ENCODE measurements around the gene AWAT2. TPM values are rescaled to one million over a fixed set of nuclear protein-coding genes. Genes with fewer than 3 reads are reported as not detected.

Gene AWAT2
- not detected for polyA plus RNA-seq (ENCODE audit: insufficient read length)
- long read RNA-seq, donor 1 = 0 reads
- long read RNA-seq, donor 2 = 0 reads
- long read RNA-seq, donor 3 = 0 reads
- long read RNA-seq, donor 4 = 0 reads
- long read RNA-seq, donor 5 = 0 reads
- long read RNA-seq, donor 6 = 0 reads
- long read RNA-seq, donor 7 = 0 reads
- long read RNA-seq, donor 8 = 0 reads

- DNase-seq = no peak
Measured at GRCh38 chrX:70049925-70050324, at the start of gene AWAT2. TSS of gene AWAT2 (minus strand) at chrX:70049938. CDS start at chrX:70049932, 6 bp downstream.

- no peak for DNase-seq
Measured at GRCh38 chrX:70096052-70096451, 46.3 kb upstream of the AWAT2 start.

GRCh38 chrX:70092247-70092646 lies 42.5 kb upstream of the AWAT2 start:
- no peak for DNase-seq

DNA sequence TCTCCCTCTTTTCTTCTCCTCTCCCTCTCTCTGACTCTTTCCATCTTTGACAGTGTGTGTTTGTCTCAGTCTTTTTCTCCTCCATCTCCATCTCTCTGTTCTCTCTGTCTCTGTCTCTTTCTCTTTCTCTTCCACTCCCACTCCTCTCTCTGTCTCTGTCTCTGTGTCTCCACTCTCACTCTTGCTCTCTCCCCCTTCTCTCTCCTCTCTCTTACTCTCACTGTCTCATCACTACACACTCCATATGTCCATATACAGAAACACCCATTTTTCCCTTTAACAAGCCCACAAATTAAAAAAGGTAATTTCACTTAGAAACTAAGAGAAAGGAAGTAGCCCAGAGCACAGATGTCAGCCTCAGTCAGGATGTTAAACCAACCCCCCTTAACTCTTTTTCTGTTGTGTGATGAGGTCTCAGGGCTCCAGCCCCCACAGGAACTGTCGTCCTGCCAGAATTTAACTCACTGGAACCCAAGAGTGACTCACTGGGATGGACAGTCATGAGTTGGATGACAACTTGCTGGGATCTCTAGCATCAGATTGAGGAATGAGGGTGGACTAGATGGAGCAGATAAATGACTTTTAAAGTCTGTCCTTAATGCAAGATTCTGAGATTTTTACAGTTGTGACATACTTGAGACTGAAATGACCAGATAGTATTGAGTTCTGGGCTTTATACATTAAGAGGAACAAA lies 40.0 kb upstream of the AWAT2 start:
- DNase-seq = no peak

GRCh38 chrX:70088751-70089150 lies 39.0 kb upstream of the AWAT2 start:
- DNase-seq = no peak

GRCh38 chrX:70087857-70088630 lies 38.3 kb upstream of the AWAT2 start:
- no peak for DNase-seq

DNA sequence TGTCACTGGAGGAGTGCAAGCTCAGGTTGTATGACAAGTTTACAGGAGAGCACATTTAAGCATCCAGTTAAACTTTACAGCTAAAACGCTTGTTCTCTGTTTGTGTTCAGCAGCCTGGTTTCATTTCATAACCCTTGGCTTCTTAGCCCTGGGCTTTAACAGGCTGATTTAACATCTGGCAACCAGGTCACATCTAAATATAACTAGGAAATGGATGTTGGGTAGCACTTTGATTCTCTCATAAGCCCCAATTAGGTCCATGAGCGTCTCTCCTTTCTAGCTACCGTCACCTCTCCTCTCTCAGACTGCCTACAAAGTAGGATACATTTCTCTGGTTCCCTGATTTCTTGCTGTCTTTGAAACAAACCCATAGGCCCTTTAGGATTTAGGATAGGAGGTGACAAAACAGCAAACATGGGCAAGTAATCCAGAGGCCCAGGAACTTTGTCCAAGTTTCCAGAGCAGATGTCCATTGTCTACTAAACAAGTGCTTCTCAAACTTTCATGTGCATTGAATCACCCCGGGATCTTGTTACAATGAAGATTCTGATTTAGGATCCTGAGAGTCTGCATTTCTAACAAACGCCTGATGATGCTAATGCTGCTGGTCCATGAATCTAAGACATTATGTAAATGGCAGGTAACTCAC lies 35.0 kb upstream of the AWAT2 start:
- DNase-seq = no peak

- no peak for DNase-seq
Measured at GRCh38 chrX:70082723-70083122, 33.0 kb upstream of the AWAT2 start.

- DNase-seq = no peak
Measured at GRCh38 chrX:70079870-70080269, 30.1 kb upstream of the AWAT2 start.

GRCh38 chrX:70079297-70079696 lies 29.6 kb upstream of the AWAT2 start:
- DNase-seq = no peak

DNA sequence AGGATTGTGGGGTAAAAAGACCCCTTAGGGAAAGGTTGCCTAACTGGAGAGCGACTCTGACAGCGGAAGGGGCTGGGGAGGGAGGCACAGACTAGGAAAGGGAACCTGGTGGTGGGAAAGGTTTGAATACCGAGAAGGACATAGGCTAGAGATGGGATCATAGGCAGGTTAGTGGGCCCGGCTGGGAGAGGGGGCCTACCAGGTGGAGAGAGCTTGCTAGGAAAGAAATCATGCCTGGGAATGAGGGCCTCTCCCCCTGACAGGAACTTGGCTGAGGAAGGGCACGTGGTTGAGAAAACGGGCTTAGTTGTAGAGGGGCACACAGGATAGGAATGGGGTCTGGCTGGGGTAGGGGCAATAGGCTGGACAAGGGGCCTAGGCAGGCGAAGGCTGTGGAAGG lies 16.9 kb upstream of the AWAT2 start:
- DNase-seq = no peak

DNA sequence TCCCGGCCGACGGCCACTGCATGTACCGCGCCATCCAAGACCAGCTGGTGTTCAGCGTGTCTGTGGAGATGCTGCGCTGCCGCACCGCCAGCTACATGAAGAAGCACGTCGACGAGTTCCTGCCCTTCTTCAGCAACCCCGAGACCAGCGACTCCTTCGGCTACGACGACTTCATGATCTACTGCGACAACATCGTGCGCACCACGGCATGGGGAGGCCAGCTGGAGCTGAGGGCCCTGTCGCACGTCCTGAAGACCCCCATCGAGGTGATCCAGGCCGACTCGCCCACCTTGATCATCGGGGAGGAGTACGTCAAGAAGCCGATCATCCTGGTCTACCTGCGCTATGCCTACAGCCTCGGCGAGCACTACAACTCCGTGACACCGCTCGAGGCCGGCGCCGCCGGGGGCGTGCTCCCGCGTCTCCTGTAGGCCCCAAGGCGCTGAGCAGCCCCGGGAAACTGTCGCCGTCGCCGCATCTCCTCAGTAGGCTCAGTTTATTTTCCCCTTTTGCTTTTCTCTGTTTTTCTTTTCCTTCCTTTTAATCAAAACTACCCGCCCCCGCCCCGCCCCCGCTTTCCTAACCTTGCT lies 13.3 kb upstream of the AWAT2 start:
- DNase-seq = no peak

- DNase-seq = no peak
Measured at GRCh38 chrX:70062076-70062475, 12.3 kb upstream of the AWAT2 start, which contains the start of gene OTUD6A. TSS of gene OTUD6A (plus strand) at chrX:70062457. CDS start at chrX:70062525, 68 bp downstream.

- DNase-seq = no peak
Measured at GRCh38 chrX:70054391-70054790, 4.7 kb upstream of the AWAT2 start.

DNA sequence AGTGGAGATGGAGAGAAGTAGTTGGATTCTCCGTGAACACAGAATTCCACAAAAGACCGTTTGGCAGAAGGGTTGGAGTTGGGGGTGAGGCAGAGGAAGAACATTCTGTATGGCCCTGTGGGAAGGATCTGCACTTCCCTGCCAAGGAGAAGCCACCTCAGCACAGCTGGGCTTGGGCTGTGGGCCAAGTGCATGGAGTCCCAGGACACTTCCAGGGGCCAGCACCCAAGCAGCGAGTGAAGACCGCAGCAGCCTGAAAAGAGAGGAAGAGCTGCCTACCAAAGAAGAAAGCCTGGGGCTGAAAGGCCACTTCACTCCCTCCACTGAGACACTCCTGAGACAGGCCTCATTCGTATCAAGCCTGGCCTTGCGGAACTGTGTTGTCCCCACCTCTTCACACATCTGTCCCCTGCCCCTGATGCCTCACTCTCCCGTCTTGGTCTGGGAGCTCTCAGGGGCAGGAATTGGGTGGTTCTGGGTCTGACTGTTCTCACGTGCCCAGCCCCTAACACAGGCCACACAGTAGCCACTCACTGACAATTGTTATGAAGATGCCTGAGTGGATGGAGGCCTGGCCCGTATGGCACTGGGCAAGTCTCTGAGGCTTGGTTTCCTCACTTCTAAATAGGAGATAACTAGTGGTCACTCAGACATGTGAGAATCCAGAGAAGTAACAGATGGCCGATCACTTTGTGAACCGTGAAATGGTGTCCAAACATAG lies 3.3 kb upstream of the AWAT2 start:
- DNase-seq = no peak

DNA sequence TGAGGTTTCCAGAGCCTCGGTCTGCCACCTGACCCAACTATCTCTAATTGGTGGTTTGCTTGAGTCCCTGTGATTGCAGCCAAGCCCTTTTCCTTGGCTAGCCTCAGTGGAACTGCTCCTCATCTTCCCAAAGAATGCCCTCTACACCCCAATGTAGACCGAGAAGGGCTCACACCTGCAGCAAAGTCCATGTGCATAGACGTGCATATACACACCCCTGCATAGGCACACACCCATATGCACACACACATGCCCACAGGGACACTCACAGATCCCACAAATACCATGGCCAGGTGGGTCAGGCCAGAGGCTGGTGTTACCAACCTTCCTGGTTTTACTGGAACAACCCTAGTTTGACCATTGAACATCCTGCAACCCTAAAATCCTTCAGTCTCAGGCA lies 332 bp downstream of the AWAT2 start:
- DNase-seq = no peak

- no peak for DNase-seq
Measured at GRCh38 chrX:70046978-70047377, 2.8 kb downstream of the AWAT2 start.

- no peak for DNase-seq
Measured at GRCh38 chrX:70044541-70045245, 5.0 kb downstream of the AWAT2 start.

GRCh38 chrX:70043685-70044084 lies 6.1 kb downstream of the AWAT2 start:
- DNase-seq = no peak

GRCh38 chrX:70042399-70043371 lies 7.1 kb downstream of the AWAT2 start:
- no peak for DNase-seq

Measured in left kidney (tissue), 8 donors.